Measurements from ENCODE around the gene GLG1.
"Not testable (repeated sequence)": the region's sequence is repeated elsewhere in the genome, so short reads cannot be mapped to it uniquely, and the experiment has no call there.

Gene GLG1

DNA sequence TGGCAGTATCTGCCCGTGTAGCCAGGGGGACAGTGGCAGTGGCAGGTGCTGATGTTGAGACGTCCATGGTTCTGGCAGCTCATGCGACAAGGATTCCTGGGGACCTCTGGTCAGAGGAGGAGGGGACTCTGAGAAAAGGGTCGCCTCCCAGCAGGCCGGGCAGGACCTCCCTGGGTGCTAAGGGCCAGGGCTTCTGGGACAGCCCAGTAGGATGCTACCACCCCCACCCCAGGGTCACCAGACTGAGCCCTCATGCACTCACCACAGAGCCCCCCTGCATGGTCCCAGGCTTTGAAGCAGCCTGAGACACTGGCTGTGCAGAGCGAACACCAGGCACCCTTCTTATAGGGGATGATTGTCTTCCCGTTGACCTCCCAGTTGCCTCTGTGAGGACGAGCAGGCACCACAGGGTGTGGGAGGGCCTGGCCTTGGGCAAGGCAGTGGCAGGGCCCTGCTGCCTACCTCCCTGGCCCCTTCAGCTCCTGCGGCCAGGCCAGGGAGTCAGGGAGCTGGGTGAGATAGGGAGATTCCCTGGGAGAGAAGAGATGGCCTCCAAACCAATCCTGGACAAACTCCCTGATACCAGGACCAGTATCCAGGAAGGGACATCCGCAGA is 194.0 kb downstream of the GLG1 start:
- DNase-seq (ENCODE audit: low read depth, low spot score); in situ Hi-C loops (cut with HindIII; ENCODE audit: low sequenced_read_pairs); H3K4me3 ChIP-seq (ENCODE audit: low read depth, low read length): not testable (repeated sequence)

DNA sequence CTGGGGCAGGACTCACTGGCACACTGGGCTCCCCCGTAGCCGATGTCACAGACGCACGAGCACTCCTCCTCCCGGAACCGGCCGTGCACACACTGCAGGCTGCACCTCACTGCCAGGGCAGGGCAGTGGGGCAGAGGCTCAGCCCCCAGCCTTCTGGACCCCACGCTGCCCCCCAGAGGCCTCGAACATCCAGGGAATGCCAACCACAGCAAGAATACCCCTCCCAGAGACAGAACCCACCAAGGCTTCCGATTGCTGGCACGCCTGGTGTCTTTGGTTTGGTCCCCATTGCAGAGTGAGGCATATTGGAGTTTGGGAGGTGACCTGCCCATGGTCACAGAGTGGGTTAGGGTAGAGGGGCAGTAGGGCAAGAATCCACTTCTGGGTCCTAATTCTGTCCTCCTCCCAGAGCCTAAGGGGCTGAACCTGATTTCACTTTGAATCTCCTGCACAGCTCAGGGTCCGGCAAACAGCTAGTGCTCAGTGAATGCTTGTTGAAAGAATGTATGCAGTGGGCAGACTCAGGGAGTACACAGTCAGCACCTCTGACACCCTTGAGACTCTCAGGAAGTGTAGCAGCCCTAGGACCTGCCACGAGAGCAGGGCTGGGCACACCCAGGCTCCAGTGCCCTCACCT is 194.7 kb downstream of the GLG1 start:
- DNase-seq (ENCODE audit: low read depth, low spot score); in situ Hi-C loops (cut with HindIII; ENCODE audit: low sequenced_read_pairs); H3K4me3 ChIP-seq (ENCODE audit: low read depth, low read length): not testable (repeated sequence)

- in situ Hi-C loops (cut with HindIII; ENCODE audit: low sequenced_read_pairs); H3K4me3 ChIP-seq (ENCODE audit: low read depth, low read length); DNase-seq (ENCODE audit: low read depth, low spot score): not testable (repeated sequence)
These were observed 195.9 kb downstream of the GLG1 start for GRCh38 chr16:74410981-74411380.

DNA sequence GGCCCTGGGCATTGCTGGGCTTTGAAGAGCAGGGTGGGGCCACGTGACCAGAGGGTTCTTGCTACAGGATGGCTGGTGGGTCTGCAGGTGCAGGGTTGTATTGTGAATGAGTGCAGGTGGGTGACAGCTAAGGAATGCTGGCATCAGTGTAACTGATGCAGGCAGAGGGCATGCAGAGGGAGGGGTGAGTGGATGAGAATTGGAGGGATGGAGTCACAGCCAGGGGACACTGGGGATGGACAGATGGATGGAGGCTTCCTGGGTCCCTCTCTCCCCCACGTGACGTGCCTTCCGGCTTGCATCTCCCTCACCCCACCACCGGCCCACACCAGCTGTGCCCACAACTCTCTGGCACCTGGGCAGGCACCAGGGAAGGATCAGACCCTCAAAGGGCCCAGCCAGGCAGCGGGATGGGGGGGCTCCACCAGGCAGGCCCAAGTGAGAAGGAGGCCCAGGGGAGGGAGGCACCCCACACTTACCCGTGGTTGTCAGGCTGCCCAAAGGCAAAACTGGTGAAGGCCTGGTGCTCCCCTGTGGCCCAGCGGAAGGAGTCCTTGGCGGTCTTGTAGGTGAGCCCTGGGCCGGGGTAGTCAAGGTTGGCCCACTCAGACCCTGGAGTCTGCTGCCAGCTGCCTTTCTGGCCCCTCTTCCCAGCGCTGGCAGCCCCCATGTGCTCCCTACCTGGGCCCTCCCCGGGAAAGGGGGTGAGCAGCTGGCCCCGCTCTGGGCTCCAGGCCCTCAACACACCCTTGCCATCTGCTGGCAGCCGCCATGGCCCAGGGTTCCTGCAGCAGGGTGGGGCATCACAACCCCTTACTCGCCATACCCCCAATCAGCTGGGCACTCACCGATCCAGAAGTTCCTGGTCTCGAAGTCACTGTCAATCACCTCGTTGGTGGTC is 196.6 kb downstream of the GLG1 start:
- in situ Hi-C loops (cut with HindIII; ENCODE audit: low sequenced_read_pairs); H3K4me3 ChIP-seq (ENCODE audit: low read depth, low read length); DNase-seq (ENCODE audit: low read depth, low spot score): not testable (repeated sequence)

- DNase-seq (ENCODE audit: low read depth, low spot score); in situ Hi-C loops (cut with HindIII; ENCODE audit: low sequenced_read_pairs); H3K4me3 ChIP-seq (ENCODE audit: low read depth, low read length): not testable (repeated sequence)
These were observed 197.5 kb downstream of the GLG1 start for GRCh38 chr16:74409185-74409981.

GRCh38 chr16:74407362-74407705 is 199.6 kb downstream of the GLG1 start:
- in situ Hi-C loops (cut with HindIII; ENCODE audit: low sequenced_read_pairs); DNase-seq (ENCODE audit: low read depth, low spot score): not testable (repeated sequence)
- peak overlapping the region; percentile 22 for H3K4me3 ChIP-seq (ENCODE audit: low read depth, low read length)

DNA sequence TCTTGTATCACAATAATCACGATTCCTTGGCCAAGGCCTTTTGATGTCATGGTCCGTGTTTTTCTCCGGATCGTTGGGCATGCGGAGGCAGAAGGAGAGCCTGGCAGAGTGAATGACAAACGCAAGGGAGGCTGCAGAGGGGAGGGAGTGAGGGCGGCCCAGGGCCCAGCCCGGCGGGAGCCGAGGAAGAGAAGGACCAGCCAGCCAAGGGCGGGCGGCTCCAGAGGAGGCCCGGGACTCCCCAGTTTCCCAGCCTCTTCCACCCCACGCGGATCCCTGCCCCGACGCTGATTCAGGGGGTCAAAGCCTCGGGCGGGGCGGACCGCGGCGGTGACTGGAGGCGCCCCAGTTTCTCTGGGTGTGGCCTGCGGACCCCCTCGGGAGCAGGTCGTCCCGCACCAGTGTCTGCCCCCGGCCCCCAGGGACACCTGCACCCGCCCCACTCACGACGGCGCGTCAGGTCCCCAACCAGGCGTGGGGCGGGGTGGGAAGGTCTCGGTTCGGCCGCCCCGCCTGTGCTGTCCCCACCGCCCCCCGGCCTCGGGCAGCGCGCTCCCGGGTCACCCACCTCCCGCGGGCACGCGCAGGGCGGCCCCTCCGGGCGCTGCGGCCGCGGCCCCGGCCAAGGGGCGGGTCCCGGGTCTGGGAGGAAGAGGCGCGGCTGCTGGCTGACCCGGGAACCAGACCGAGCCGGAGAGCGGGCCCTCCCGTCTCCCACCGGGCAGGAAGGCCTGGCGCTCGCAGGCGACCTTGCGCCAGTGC is 200.1 kb downstream of the GLG1 start:
- DNase-seq (ENCODE audit: low read depth, low spot score); in situ Hi-C loops (cut with HindIII; ENCODE audit: low sequenced_read_pairs): not testable (repeated sequence)
- peak overlapping the region; percentile 22 for H3K4me3 ChIP-seq (ENCODE audit: low read depth, low read length)

GRCh38 chr16:74404148-74404933 is 202.6 kb downstream of the GLG1 start:
- H3K4me3 ChIP-seq (ENCODE audit: low read depth, low read length); in situ Hi-C loops (cut with HindIII; ENCODE audit: low sequenced_read_pairs); DNase-seq (ENCODE audit: low read depth, low spot score): not testable (repeated sequence)

GRCh38 chr16:74400238-74400637 is 206.7 kb downstream of the GLG1 start:
- H3K4me3 ChIP-seq (ENCODE audit: low read depth, low read length); in situ Hi-C loops (cut with HindIII; ENCODE audit: low sequenced_read_pairs); DNase-seq (ENCODE audit: low read depth, low spot score): not testable (repeated sequence)

DNA sequence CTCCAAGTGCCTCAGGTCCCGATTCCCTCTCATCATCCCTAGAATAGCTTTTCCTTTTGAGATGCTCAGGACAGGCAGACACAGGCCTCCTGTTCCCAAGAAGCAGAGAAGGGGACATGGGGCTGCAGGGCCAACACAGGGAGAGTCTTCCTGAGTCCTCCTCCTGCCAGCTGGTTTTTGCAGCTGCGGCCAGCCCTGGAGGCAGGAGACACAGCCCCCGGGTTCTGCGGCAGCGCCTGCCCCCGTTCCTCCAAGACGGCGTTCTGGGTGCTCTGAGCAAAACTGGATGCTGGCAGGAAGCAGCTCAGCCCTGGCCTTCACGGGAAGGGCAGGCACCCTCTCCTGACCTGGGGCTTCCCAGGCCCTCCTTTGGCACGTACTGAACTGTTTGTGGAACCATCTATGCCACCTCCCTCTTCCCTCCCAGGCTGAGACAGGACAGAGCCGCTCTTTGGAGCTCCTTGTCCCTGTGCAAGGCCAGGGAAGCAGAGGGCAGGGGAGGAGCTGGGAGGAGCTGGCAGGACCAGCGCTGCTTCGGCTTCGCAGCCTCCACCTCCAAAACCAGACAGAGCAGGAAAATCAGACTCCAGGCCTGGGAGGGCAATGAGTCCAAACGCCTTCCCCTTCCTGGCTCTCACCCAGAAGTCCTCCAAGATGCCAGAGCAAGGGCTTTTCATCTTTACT is 208.6 kb downstream of the GLG1 start:
- in situ Hi-C loops (cut with HindIII; ENCODE audit: low sequenced_read_pairs) = not testable (repeated sequence)

More for the DNA sequence above, 208.6 kb downstream of the GLG1 start:
- H3K4me3 ChIP-seq (ENCODE audit: low read depth, low read length); DNase-seq (ENCODE audit: low read depth, low spot score): not testable (repeated sequence)

Data from astrocyte of the spinal cord (primary cell).